ENCODE data around the gene PALB2. TPM values are rescaled to one million over a fixed set of nuclear protein-coding genes. Genes with fewer than 3 reads are reported as not detected.

Gene PALB2
- total RNA-seq, 1 donor from 2014 or later = 14.9 TPM

- H3K27me3 Mint-ChIP-seq (ENCODE audit: unreplicated experiment) = no peaks in the 10 kb centered on the region
- TF ChIP-seq, protein P1, sequence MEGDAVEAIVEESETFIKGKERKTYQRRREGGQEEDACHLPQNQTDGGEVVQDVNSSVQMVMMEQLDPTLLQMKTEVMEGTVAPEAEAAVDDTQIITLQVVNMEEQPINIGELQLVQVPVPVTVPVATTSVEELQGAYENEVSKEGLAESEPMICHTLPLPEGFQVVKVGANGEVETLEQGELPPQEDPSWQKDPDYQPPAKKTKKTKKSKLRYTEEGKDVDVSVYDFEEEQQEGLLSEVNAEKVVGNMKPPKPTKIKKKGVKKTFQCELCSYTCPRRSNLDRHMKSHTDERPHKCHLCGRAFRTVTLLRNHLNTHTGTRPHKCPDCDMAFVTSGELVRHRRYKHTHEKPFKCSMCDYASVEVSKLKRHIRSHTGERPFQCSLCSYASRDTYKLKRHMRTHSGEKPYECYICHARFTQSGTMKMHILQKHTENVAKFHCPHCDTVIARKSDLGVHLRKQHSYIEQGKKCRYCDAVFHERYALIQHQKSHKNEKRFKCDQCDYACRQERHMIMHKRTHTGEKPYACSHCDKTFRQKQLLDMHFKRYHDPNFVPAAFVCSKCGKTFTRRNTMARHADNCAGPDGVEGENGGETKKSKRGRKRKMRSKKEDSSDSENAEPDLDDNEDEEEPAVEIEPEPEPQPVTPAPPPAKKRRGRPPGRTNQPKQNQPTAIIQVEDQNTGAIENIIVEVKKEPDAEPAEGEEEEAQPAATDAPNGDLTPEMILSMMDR (IDR thresholded peaks at IDR 0.05) = no peak
- no peaks in the 10 kb centered on the region for H3K9me3 Mint-ChIP-seq (ENCODE audit: unreplicated experiment)
- peaks cover 11% of the 10 kb centered on the region for H3K36me3 Mint-ChIP-seq (ENCODE audit: unreplicated experiment)
- DNase-seq (ENCODE audit: extremely low spot score, unreplicated experiment) = no peak
- H3K4me3 Mint-ChIP-seq (ENCODE audit: unreplicated experiment) = no peak overlapping the region
- H3K27ac Mint-ChIP-seq (ENCODE audit: unreplicated experiment) = no peak overlapping the region
- H3K4me1 Mint-ChIP-seq (ENCODE audit: unreplicated experiment) = peaks cover 29% of the 10 kb centered on the region
Measured at GRCh38 chr16:23676924-23677480, 35.9 kb upstream of the PALB2 start.

- H3K9me3 Mint-ChIP-seq (ENCODE audit: unreplicated experiment) = no peaks in the 10 kb centered on the region
- no peak overlapping the region for H3K27ac Mint-ChIP-seq (ENCODE audit: unreplicated experiment)
- no peaks in the 10 kb centered on the region for H3K27me3 Mint-ChIP-seq (ENCODE audit: unreplicated experiment)
- TF ChIP-seq, protein P1 (IDR thresholded peaks at IDR 0.05) = no peak
- no peak for DNase-seq (ENCODE audit: extremely low spot score, unreplicated experiment)
- H3K4me3 Mint-ChIP-seq (ENCODE audit: unreplicated experiment) = no peak overlapping the region
- H3K36me3 Mint-ChIP-seq (ENCODE audit: unreplicated experiment) = peaks cover 20% of the 10 kb centered on the region
- peaks cover 7% of the 10 kb centered on the region for H3K4me1 Mint-ChIP-seq (ENCODE audit: unreplicated experiment)
Measured at GRCh38 chr16:23673971-23674614, 33.0 kb upstream of the PALB2 start.

GRCh38 chr16:23670137-23670776 lies 29.1 kb upstream of the PALB2 start:
- no peak overlapping the region for H3K4me3 Mint-ChIP-seq (ENCODE audit: unreplicated experiment)
- no peaks in the 10 kb centered on the region for H3K4me1 Mint-ChIP-seq (ENCODE audit: unreplicated experiment)
- H3K27ac Mint-ChIP-seq (ENCODE audit: unreplicated experiment) = no peak overlapping the region
- no peaks in the 10 kb centered on the region for H3K9me3 Mint-ChIP-seq (ENCODE audit: unreplicated experiment)
- H3K27me3 Mint-ChIP-seq (ENCODE audit: unreplicated experiment) = no peaks in the 10 kb centered on the region
- no peak for DNase-seq (ENCODE audit: extremely low spot score, unreplicated experiment)
- TF ChIP-seq, protein P1 (IDR thresholded peaks at IDR 0.05) = no peak
- peaks cover 54% of the 10 kb centered on the region for H3K36me3 Mint-ChIP-seq (ENCODE audit: unreplicated experiment)

GRCh38 chr16:23668873-23669272 lies 27.8 kb upstream of the PALB2 start:
- TF ChIP-seq, protein P1 (IDR thresholded peaks at IDR 0.05) = no peak
- no peak overlapping the region for H3K4me3 Mint-ChIP-seq (ENCODE audit: unreplicated experiment)
- no peak for DNase-seq (ENCODE audit: extremely low spot score, unreplicated experiment)
- H3K27me3 Mint-ChIP-seq (ENCODE audit: unreplicated experiment) = no peaks in the 10 kb centered on the region
- H3K36me3 Mint-ChIP-seq (ENCODE audit: unreplicated experiment) = peaks cover 62% of the 10 kb centered on the region
- no peaks in the 10 kb centered on the region for H3K9me3 Mint-ChIP-seq (ENCODE audit: unreplicated experiment)
- H3K27ac Mint-ChIP-seq (ENCODE audit: unreplicated experiment) = no peak overlapping the region
- no peaks in the 10 kb centered on the region for H3K4me1 Mint-ChIP-seq (ENCODE audit: unreplicated experiment)

- Mint-ChIP-seq H3K9me3 (ENCODE audit: unreplicated experiment) (no peaks in the 10 kb centered on the region), H3K27ac (ENCODE audit: unreplicated experiment) (no peak overlapping the region), H3K4me1 (ENCODE audit: unreplicated experiment) (no peaks in the 10 kb centered on the region), H3K4me3 (ENCODE audit: unreplicated experiment) (no peak overlapping the region), H3K36me3 (ENCODE audit: unreplicated experiment) (peaks cover 65% of the 10 kb centered on the region), H3K27me3 (ENCODE audit: unreplicated experiment) (no peaks in the 10 kb centered on the region)
- no peak for DNase-seq (ENCODE audit: extremely low spot score, unreplicated experiment)
- TF ChIP-seq, protein P1 (IDR thresholded peaks at IDR 0.05) = no peak
Measured at GRCh38 chr16:23668225-23668624, 27.1 kb upstream of the PALB2 start.

Measured in osteocyte (in vitro differentiated cells).